Suprapubic skin (tissue), 4 donors: ENCODE data around the gene TMEM243. TPM values are rescaled to one million over a fixed set of nuclear protein-coding genes. Genes with fewer than 3 reads are reported as not detected.

ENCODE experiments used
- DNase-seq, 2 donors: peaks; one replicate each; pipeline ENCODE4 v3.0.0-alpha.2; 2019; ENCODE audit warnings: low spot score in 2 of 2
- H3K27ac ChIP-seq: fragments of 200-600 bp; sonication (generic); one replicate; pipeline ENCODE4 v1.5.1; 2019
- H3K27me3 ChIP-seq: fragments of 200-600 bp; sonication (generic); one replicate; pipeline ENCODE4 v1.5.1; 2019
- H3K36me3 ChIP-seq: fragments of 200-600 bp; sonication (generic); one replicate; pipeline ENCODE4 v1.5.1; 2019
- H3K4me1 ChIP-seq: fragments of 200-600 bp; sonication (generic); one replicate; pipeline ENCODE4 v1.5.1; 2019
- H3K4me3 ChIP-seq: fragments of 200-600 bp; sonication (generic); one replicate; pipeline ENCODE4 v1.5.1; 2019; ENCODE audit warnings: mild to moderate bottlenecking
- H3K9me3 ChIP-seq: fragments of 200-600 bp; sonication (generic); one replicate; pipeline ENCODE4 v1.5.1; 2019
- EP300 ChIP-seq: sonication (generic); formaldehyde crosslinking; IDR thresholded peaks from one replicate; pipeline ENCODE4 v1.6.1; 2017; ENCODE audit warnings: antibody characterized with exemption
- POLR2A ChIP-seq, 2 donors: fragments of 450-650 bp; IDR thresholded peaks; one replicate each; pipeline ENCODE4 v1.6.1; 2017; ENCODE audit warnings: antibody characterized with exemption in 2 of 2, mild to moderate bottlenecking in 2 of 2, moderate library complexity in 2 of 2
- POLR2AphosphoS5 ChIP-seq, 3 donors: sonication (generic); formaldehyde crosslinking; IDR thresholded peaks; one replicate each; pipeline ENCODE4 v1.6.1; 2017; ENCODE audit warnings: antibody characterized with exemption in 3 of 3
- WGBS: methylation state at CpG from one replicate; pipeline ENCODE4 v1.1.5; 2018; 5-methylcytosine and 5-hydroxymethylcytosine counted together
- total RNA-seq, 4 donors: library from RNA; depleted of rRNA; stranded (reverse); fragments of >200 nt; gene quantifications; one replicate each; pipeline ENCODE4 v1.1.0, GENCODE V29; 2016
- TF ChIP-seq, protein P1 (sequence below), 2 donors: fragments of 200-600 bp in 1 of 2; fragments of 450-650 bp in 1 of 2; sonication (generic) in 1 of 2; IDR thresholded peaks; one replicate each; pipeline ENCODE4 v1.5.1; 2016 to 2019; ENCODE audit warnings: antibody characterized with exemption in 2 of 2, mild to moderate bottlenecking in 1 of 2, moderate library complexity in 1 of 2

TMEM243 gene
- total RNA-seq, 4 donors from 2014 or later: 27.7 to 76.0 (median 39.2) TPM

DNA sequence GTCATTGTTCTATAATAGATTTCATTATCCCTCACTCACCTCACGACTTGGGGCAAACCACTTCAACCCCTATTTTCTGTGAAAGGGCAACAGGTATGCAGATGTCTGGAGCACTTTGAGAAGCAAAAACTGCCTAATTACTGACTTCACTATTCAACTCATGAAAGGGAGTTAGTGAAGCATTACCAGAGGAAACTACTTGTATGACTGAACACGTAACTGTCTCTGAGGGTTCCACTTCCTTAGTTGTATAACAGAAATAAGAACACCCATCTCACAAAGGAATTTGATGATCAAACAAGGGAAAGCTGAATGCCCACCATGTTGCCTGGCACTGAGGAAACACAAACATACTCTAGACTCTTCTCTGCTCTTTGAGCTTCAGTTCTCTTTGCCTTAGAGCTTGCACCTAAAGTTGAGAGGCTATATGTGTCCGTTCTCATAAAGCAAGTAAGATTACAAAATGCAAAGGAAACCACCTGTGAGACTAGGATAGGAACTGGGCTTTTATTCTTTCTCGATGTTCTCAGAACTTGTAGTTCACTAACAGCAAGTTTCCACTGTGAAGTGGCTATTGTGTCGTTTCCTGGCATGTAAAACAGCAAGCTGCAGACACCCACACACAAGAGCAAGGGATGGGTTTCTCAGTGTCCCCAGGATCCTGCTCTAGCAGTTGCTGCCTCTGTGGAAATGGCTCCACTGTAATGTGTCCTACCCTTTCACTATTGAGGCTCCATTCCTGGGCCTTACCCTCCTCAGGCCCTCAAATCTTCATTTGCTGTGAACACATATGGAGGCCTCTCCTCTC, 2.6 kb downstream of the TMEM243 start:
- WGBS: 63% methylated on average over 5 of the region's 5 CpGs
- TF ChIP-seq POLR2A (IDR thresholded peaks at IDR 0.05): no peak
- Histone ChIP-seq H3K27me3 (no peaks in the 10 kb centered on the region), H3K9me3 (no peaks in the 10 kb centered on the region), H3K4me3 (no peak overlapping the region), H3K4me1 (peaks cover 55% of the 10 kb centered on the region), H3K36me3 (no peaks in the 10 kb centered on the region), H3K27ac (no peak overlapping the region)
- no peak for DNase-seq

DNA sequence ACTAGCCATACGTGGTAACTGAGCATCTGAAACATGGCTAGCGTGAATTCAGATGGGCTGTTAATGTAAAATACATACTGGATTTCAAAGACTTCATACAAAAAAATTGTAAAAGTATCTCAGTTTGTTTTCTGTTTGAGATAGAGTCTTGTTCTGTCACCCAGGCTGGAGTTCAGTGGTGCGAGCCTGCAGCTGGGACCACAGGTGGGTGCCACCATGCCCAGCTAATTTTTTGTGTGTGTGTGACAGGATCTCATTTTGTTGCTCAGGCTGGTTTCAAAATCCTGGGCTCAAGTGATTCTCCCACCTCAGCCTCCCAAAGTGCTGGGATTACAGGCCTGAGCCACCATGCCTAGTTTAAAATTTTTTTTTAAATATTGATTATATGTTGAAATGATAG, 4.5 kb downstream of the TMEM243 start:
- peaks cover 46% of the 10 kb centered on the region for H3K4me1 ChIP-seq
- TF ChIP-seq POLR2A (IDR thresholded peaks at IDR 0.05): no peak
- TF ChIP-seq, protein P1, sequence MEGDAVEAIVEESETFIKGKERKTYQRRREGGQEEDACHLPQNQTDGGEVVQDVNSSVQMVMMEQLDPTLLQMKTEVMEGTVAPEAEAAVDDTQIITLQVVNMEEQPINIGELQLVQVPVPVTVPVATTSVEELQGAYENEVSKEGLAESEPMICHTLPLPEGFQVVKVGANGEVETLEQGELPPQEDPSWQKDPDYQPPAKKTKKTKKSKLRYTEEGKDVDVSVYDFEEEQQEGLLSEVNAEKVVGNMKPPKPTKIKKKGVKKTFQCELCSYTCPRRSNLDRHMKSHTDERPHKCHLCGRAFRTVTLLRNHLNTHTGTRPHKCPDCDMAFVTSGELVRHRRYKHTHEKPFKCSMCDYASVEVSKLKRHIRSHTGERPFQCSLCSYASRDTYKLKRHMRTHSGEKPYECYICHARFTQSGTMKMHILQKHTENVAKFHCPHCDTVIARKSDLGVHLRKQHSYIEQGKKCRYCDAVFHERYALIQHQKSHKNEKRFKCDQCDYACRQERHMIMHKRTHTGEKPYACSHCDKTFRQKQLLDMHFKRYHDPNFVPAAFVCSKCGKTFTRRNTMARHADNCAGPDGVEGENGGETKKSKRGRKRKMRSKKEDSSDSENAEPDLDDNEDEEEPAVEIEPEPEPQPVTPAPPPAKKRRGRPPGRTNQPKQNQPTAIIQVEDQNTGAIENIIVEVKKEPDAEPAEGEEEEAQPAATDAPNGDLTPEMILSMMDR (IDR thresholded peaks at IDR 0.05): no peak
- no peak for TF ChIP-seq POLR2AphosphoS5 (IDR thresholded peaks at IDR 0.05)
- no peak for TF ChIP-seq EP300
- H3K27ac ChIP-seq: no peak overlapping the region
- no peaks in the 10 kb centered on the region for H3K36me3 ChIP-seq
- DNase-seq: no peak
- WGBS: 96% methylated on average over 3 of the region's 3 CpGs
- H3K4me3 ChIP-seq: no peak overlapping the region
- no peaks in the 10 kb centered on the region for H3K27me3 ChIP-seq
- no peaks in the 10 kb centered on the region for H3K9me3 ChIP-seq

DNA sequence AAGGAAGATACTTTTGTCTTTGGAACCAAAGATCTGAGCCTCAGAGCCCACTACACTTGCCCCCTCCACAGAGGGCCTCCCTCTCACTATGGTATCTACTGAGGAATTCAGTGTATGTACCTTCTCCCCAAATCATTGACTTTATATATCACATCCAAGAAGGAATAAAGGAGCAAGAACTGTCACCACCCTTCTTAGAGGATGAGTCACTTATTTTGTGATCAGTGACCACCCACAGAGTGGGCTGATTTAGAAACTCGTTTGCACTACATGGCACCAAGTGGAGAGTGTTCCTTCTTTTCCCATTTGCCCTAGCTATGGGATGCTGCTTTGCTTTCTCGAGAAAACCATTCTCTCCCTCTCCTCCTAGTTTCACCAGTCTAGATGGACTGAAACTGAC, 5.7 kb downstream of the TMEM243 start:
- Histone ChIP-seq H3K9me3 (no peaks in the 10 kb centered on the region), H3K4me1 (peaks cover 45% of the 10 kb centered on the region), H3K27ac (no peak overlapping the region), H3K27me3 (no peaks in the 10 kb centered on the region), H3K4me3 (no peak overlapping the region), H3K36me3 (no peaks in the 10 kb centered on the region)
- TF ChIP-seq POLR2A (IDR thresholded peaks at IDR 0.05): no peak
- TF ChIP-seq EP300: no peak
- TF ChIP-seq, protein P1 (IDR thresholded peaks at IDR 0.05): no peak
- TF ChIP-seq POLR2AphosphoS5 (IDR thresholded peaks at IDR 0.05): no peak
- DNase-seq: no peak
- 50% methylated on average over 2 of the region's 2 CpGs for WGBS

DNA sequence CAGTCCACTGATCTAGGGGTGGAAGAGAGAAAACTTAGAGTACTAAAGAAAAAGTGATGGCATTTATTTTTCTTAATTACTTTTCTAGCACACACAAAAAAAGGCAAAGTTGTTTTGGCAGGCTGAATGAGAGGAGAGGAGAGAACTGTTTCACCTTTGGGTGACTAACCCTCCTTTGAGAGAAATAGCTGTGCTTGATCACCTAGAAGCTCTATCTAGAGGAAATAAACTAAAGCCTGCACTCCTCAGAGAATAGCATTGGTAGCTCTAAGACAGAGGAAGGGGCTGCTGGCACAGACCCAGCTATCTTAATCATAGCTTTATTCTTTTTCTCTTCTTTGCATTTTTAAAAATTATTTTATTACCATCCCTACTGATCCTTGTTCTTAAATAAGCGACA, 6.3 kb downstream of the TMEM243 start:
- TF ChIP-seq EP300 (no peak), POLR2AphosphoS5 (IDR thresholded peaks at IDR 0.05) (no peak)
- TF ChIP-seq, protein P1 (IDR thresholded peaks at IDR 0.05): no peak
- Histone ChIP-seq H3K36me3 (no peaks in the 10 kb centered on the region), H3K9me3 (no peaks in the 10 kb centered on the region), H3K4me1 (peaks cover 39% of the 10 kb centered on the region), H3K27ac (no peak overlapping the region), H3K27me3 (no peaks in the 10 kb centered on the region), H3K4me3 (no peak overlapping the region)
- no peak for DNase-seq
- 87% methylated on average over 1 of the region's 1 CpG for WGBS

DNA sequence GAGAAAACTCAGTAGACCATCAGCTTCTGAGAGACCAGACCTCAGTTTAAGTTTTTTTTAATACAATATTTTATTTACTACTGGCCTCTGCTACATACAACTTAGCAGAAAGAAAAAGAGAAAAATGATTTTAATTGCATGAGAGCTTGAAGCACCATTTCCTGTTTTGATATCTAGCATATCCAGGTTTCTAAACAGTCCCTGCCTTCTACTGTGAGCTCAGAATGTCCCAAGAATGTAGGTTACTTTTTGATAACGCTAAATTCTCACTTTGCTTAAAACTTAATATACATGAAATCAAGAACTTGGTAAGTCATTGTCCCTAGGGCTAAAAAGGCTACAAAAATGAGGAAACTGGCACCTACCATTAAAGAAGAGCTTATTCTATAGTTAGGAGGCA, 7.0 kb downstream of the TMEM243 start:
- Histone ChIP-seq H3K4me3 (no peak overlapping the region), H3K4me1 (peaks cover 32% of the 10 kb centered on the region), H3K9me3 (no peaks in the 10 kb centered on the region), H3K27me3 (no peaks in the 10 kb centered on the region), H3K36me3 (no peaks in the 10 kb centered on the region), H3K27ac (no peak overlapping the region)
- no peak for TF ChIP-seq POLR2A (IDR thresholded peaks at IDR 0.05)
- TF ChIP-seq, protein P1 (IDR thresholded peaks at IDR 0.05): no peak
- no peak for TF ChIP-seq POLR2AphosphoS5 (IDR thresholded peaks at IDR 0.05)
- no peak for TF ChIP-seq EP300
- no peak for DNase-seq
- WGBS: 77% methylated on average over 1 of the region's 1 CpG
